BLaER1 treated with 17β-estradiol and CSF1 and Interleukin-3, amounts not matched to agents 10 nM and 100 nM (cell line): ENCODE measurements around the gene SLC1A1.
"Not testable (repeated sequence)": the region's sequence is repeated elsewhere in the genome, so short reads cannot be mapped to it uniquely, and the experiment has no call there.

Experiments used
- H3K27ac ChIP-seq, 11 experiments: shearing (Covaris generic); formaldehyde crosslinking; 2 replicates each; pipeline ENCODE4 v1.8.1; 2022
- H3K27me3 ChIP-seq, 11 experiments: shearing (Covaris generic); formaldehyde crosslinking; 2 replicates each; pipeline ENCODE4 v1.8.1; 2022
- H3K36me3 ChIP-seq, 11 experiments: shearing (Covaris generic); formaldehyde crosslinking; 2 replicates each; pipeline ENCODE4 v1.8.1; 2022
- H3K4me1 ChIP-seq, 10 experiments: shearing (Covaris generic); formaldehyde crosslinking; 2 replicates each; pipeline ENCODE4 v1.8.1; 2022
- H3K4me2 ChIP-seq, 11 experiments: shearing (Covaris generic); formaldehyde crosslinking; 2 replicates each; pipeline ENCODE4 v1.8.1; 2022
- H3K4me3 ChIP-seq, 10 experiments: shearing (Covaris generic); formaldehyde crosslinking; 2 replicates each; pipeline ENCODE4 v1.8.1; 2022
- H3K9ac ChIP-seq, 11 experiments: shearing (Covaris generic); formaldehyde crosslinking; 2 replicates each; pipeline ENCODE4 v1.8.1; 2022
- H3K9me3 ChIP-seq, 11 experiments: shearing (Covaris generic); formaldehyde crosslinking; replicated peaks in 1 of 11; 2 replicates each; pipeline ENCODE4 v1.8.1; 2022
- H4K20me1 ChIP-seq, 11 experiments: shearing (Covaris generic); formaldehyde crosslinking; 2 replicates each; pipeline ENCODE4 v1.8.1; 2022
- Cebpa-rat ChIP-seq, 11 experiments: shearing (Covaris generic); IDR thresholded peaks; 2 replicates each; pipeline ENCODE4 v1.8.1; 2022

Gene SLC1A1

GRCh38 chr9:4536196-4536595 lies 45.9 kb downstream of the SLC1A1 start:
- H3K27ac ChIP-seq, H3K4me2 ChIP-seq, H3K4me3 ChIP-seq, H3K4me1 ChIP-seq, H3K36me3 ChIP-seq, H4K20me1 ChIP-seq, H3K27me3 ChIP-seq, H3K9ac ChIP-seq: not testable (repeated sequence)
- H3K9me3 ChIP-seq, result peaks cover 0 to 19% (median 12%) of the 10 kb centered on the region in 11 experiments; a peak in 17 of 22 replicates

DNA sequence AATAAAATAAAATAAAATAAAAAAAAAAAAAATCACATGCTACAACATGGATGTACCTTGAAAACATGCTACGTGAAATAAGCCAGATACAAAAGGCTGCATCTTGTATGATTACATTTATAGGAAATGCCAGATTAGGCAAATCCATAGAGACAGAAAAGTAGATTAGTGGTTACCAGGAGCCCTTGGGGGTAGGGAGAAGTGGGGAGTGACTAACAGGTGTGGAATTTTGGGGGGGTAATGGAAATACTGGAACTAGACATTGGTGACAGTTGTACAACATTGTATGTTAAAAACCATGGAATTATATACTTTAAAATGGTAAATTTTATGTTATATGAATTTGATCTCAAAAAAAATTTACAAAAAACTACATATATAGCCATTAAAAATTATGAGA lies 47.3 kb downstream of the SLC1A1 start:
- H3K27ac ChIP-seq, result no peak overlapping the region
- no peak overlapping the region for H3K4me2 ChIP-seq
- no peak overlapping the region for H3K4me3 ChIP-seq
- H3K9me3 ChIP-seq, result peaks cover 0 to 19% (median 12%) of the 10 kb centered on the region in 11 experiments; a peak in 16 of 22 replicates
- no peaks in the 10 kb centered on the region for H3K36me3 ChIP-seq
- H4K20me1 ChIP-seq, result no peaks in the 10 kb centered on the region
- no peaks in the 10 kb centered on the region for H3K4me1 ChIP-seq
- TF ChIP-seq Cebpa-rat (IDR thresholded peaks at IDR 0.05), result no peak
- no peaks in the 10 kb centered on the region for H3K27me3 ChIP-seq
- no peak overlapping the region for H3K9ac ChIP-seq

DNA sequence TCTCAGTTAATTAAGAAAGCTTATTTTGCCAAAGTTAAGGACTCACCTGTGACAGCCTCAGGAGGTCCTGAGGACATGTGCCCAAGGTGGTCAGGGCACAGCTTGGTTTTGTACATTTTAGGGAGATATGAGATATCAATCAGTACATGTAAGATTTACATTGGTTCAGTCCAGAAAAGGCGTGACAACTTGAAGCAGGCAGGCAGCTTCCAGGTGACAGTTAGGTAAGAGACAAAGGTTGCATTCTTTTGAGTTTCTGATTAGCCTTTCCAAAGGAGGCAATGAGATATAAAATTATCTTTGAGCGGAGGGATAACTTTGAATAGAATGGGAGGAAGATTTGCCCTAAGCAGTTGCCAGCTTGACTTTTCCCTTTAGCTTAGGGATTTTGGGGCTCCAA lies 47.8 kb downstream of the SLC1A1 start:
- H4K20me1 ChIP-seq, result no peaks in the 10 kb centered on the region
- H3K9ac ChIP-seq, result no peak overlapping the region
- H3K4me2 ChIP-seq, result no peak overlapping the region
- H3K4me3 ChIP-seq, result no peak overlapping the region
- no peaks in the 10 kb centered on the region for H3K4me1 ChIP-seq
- H3K27me3 ChIP-seq, result no peaks in the 10 kb centered on the region
- peaks cover 0 to 19% (median 12%) of the 10 kb centered on the region in 11 experiments; a peak in 16 of 22 replicates for H3K9me3 ChIP-seq
- no peak overlapping the region for H3K27ac ChIP-seq
- H3K36me3 ChIP-seq, result no peaks in the 10 kb centered on the region
- TF ChIP-seq Cebpa-rat (IDR thresholded peaks at IDR 0.05), result no peak

DNA sequence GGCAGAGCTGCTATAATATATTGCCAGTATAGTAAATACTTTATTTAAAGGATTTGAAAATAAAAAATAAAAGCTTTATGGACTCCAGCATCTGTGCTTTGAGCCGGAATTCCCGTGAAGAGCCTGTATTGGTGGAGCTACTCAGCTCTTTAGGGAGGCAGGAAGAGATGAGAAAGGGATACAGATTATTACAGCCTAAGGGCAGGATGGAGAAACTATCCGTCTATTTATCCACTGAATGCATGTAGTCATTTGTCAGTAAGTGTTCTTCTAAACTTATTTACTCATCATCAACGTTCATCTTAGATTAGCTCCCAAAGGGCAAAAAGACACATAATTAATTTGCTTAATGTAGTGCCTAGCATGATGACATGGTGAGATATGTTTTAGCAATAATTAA lies 48.4 kb downstream of the SLC1A1 start:
- H3K36me3 ChIP-seq, result no peaks in the 10 kb centered on the region
- H3K4me3 ChIP-seq, result no peak overlapping the region
- H3K9ac ChIP-seq, result no peak overlapping the region
- peaks cover 0 to 19% (median 12%) of the 10 kb centered on the region in 11 experiments; a peak in 16 of 22 replicates for H3K9me3 ChIP-seq
- no peak for TF ChIP-seq Cebpa-rat (IDR thresholded peaks at IDR 0.05)
- no peaks in the 10 kb centered on the region for H3K4me1 ChIP-seq
- no peak overlapping the region for H3K4me2 ChIP-seq
- H3K27ac ChIP-seq, result no peak overlapping the region
- H4K20me1 ChIP-seq, result no peaks in the 10 kb centered on the region
- H3K27me3 ChIP-seq, result no peaks in the 10 kb centered on the region

GRCh38 chr9:4540425-4540824 lies 50.2 kb downstream of the SLC1A1 start:
- no peak for TF ChIP-seq Cebpa-rat (IDR thresholded peaks at IDR 0.05)
- Histone ChIP-seq H3K4me3 (no peak overlapping the region), H3K9me3 (peaks cover 0 to 19% (median 12%) of the 10 kb centered on the region in 11 experiments; a peak in 16 of 22 replicates), H3K27ac (no peak overlapping the region), H3K27me3 (no peaks in the 10 kb centered on the region), H3K4me1 (no peaks in the 10 kb centered on the region), H4K20me1 (no peaks in the 10 kb centered on the region), H3K4me2 (no peak overlapping the region), H3K9ac (no peak overlapping the region), H3K36me3 (no peaks in the 10 kb centered on the region)

GRCh38 chr9:4541281-4541680 lies 51.0 kb downstream of the SLC1A1 start:
- no peaks in the 10 kb centered on the region for H3K36me3 ChIP-seq
- peaks cover 0 to 2% (median 0%) of the 10 kb centered on the region in 10 experiments; a peak in 3 of 20 replicates for H3K4me1 ChIP-seq
- H3K27me3 ChIP-seq, result no peaks in the 10 kb centered on the region
- no peak overlapping the region for H3K27ac ChIP-seq
- no peak overlapping the region for H3K4me2 ChIP-seq
- H3K9me3 ChIP-seq, result peaks cover 0 to 19% (median 9%) of the 10 kb centered on the region in 11 experiments; a peak in 16 of 22 replicates
- TF ChIP-seq Cebpa-rat (IDR thresholded peaks at IDR 0.05), result no peak
- H4K20me1 ChIP-seq, result no peaks in the 10 kb centered on the region
- no peak overlapping the region for H3K9ac ChIP-seq
- H3K4me3 ChIP-seq, result no peak overlapping the region

GRCh38 chr9:4541856-4542255 lies 51.6 kb downstream of the SLC1A1 start:
- Histone ChIP-seq H3K27me3 (no peaks in the 10 kb centered on the region), H3K9ac (no peak overlapping the region), H3K9me3 (peaks cover 0 to 19% (median 9%) of the 10 kb centered on the region in 11 experiments; a peak in 16 of 22 replicates), H4K20me1 (no peaks in the 10 kb centered on the region), H3K27ac (no peak overlapping the region), H3K4me2 (no peak overlapping the region), H3K4me3 (no peak overlapping the region), H3K4me1 (peaks cover 0 to 8% (median 0%) of the 10 kb centered on the region in 10 experiments; a peak in 4 of 20 replicates), H3K36me3 (no peaks in the 10 kb centered on the region)
- TF ChIP-seq Cebpa-rat (IDR thresholded peaks at IDR 0.05), result no peak

DNA sequence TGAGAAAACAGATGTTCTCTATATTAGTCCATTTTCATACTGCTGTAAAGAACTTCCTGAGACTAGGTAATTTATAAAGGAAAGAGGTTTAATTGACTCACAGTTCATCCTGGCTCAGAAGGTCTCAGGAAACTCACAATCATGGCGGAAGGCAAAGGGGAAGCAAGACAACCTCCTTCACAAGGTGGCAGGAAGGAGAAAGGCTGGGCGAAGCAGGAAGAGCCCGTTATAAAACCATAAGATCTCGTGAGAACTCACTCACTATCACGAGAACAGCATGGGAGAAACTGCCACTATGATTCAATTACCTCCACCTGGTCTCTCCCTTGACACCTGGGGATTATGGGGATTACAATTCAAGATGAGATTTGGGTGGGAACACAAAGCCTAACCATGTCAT lies 54.4 kb downstream of the SLC1A1 start:
- not testable (repeated sequence) for H3K4me2 ChIP-seq, H3K27me3 ChIP-seq, H3K36me3 ChIP-seq, H4K20me1 ChIP-seq, H3K27ac ChIP-seq, H3K9ac ChIP-seq, H3K4me3 ChIP-seq
- H3K9me3 ChIP-seq, result peaks cover 0 to 11% (median 9%) of the 10 kb centered on the region in 11 experiments; a peak in 16 of 22 replicates
- peaks cover 0 to 15% (median 0%) of the 10 kb centered on the region in 10 experiments; a peak in 4 of 20 replicates for H3K4me1 ChIP-seq

GRCh38 chr9:4547016-4547415 lies 56.7 kb downstream of the SLC1A1 start:
- H3K9ac ChIP-seq, result no peak overlapping the region
- H3K4me2 ChIP-seq, result peak overlapping the region in 3 of 11 experiments; percentile 16 to 62 (median 47); a peak in 5 of 22 replicates
- no peak overlapping the region for H3K4me3 ChIP-seq
- peaks cover 0 to 13% (median 0%) of the 10 kb centered on the region in 11 experiments; a peak in 4 of 22 replicates for H3K27me3 ChIP-seq
- no peaks in the 10 kb centered on the region for H3K36me3 ChIP-seq
- TF ChIP-seq Cebpa-rat (IDR thresholded peaks at IDR 0.05), result no peak
- H3K9me3 ChIP-seq, result no peaks in the 10 kb centered on the region
- peaks cover 0 to 15% (median 0%) of the 10 kb centered on the region in 10 experiments; a peak in 4 of 20 replicates for H3K4me1 ChIP-seq
- H4K20me1 ChIP-seq, result no peaks in the 10 kb centered on the region
- peak overlapping the region in 1 of 11 experiments; percentile 21; a peak in 2 of 22 replicates for H3K27ac ChIP-seq
